GM19455 (cell line): ENCODE results near the gene DPEP2NB.
"Not testable (repeated sequence)": the region's sequence is repeated elsewhere in the genome, so short reads cannot be mapped to it uniquely, and the experiment has no call there.

Source experiments
- ATAC-seq: cut with Tn5 transposase; IDR thresholded peaks from one replicate; pipeline ENCODE4 v1.9.1; 2021; ENCODE audit not compliant: unreplicated experiment

Gene DPEP2NB

GRCh38 chr16:67987460-67988160, 28.1 kb downstream of the DPEP2NB start:
- no peak for ATAC-seq

- ATAC-seq: no peak
Observed at GRCh38 chr16:67986949-67987348, 28.8 kb downstream of the DPEP2NB start.

- no peak for ATAC-seq
Observed at GRCh38 chr16:67982011-67982696, 33.6 kb downstream of the DPEP2NB start.

DNA sequence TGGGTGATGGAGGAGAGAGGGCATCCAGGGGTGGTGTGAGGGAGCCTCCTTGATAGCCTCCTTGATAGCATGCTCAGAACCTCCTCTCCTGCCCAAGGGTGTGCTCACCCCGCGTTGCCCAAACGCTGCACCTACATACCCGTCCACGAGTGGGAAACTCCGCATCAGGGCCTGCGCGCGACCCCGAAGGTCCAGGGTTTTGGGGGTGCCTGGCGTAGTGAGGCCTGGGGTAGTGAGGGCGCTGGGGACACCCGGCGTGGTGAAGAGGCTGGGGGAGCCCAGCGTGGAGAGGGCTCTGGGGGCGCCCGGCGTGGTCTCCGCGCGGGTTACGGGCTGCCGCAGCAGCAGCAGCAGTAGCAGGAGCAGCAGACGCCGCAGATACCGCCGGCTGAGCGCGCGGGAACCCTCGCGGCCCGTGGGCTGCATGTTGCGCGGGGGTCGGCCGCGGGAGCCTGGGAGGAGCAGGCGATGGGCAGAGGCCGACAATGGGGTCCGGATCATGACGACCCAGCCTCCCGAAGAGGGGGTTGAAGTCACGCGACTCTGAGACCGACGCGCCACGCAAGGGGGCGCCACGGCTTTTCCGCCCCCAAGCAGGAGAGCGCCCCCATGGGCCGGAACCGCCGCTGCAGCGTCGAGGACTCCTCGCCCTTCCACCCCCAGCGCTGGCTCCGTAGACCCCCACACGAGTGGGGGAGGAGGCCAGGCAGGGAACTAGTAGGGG, 35.6 kb downstream of the DPEP2NB start, which contains the start of gene DPEP3:
Gene DPEP3 (minus strand): TSS at position 545 of the 724 bp plus-strand sequence. CDS start 119 bp downstream, at position 426.
- no peak for ATAC-seq

DNA sequence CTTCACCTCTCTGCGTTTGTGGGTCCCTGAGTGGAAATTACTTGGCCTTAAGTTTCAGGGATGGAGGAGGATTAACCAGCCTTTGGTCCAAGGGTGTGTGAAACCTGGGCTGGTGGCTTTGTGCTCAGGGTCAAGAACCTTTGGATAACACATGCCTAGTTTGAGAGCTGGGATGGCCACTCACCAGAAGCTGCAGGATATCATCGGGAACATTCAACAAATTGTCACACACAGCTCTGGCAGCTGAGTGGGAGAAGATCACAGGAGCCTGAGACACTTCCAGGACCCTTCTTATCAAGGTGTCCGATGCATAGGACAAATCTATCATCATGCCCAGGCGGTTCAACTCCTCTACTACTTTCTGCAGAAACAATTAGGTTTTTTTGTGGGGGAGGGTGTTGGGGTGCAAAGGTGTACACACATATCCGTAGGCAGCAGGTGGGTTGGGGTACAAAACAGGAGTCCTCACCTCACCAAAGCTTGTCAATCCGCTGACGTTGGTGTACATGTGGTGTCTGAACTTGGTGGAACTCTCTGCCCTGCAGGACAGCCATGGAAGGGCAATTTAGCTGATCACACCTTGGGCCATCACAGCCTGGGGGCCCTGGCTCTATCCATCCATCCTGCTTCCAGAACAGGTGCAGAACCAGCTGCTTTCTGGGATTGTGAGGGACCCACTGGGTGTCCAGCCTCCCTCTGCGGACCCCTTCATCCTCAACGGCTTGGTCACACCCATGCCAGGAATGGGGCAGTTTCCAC, 38.1 kb downstream of the DPEP2NB start:
- no peak for ATAC-seq

GRCh38 chr16:67977005-67977404, 38.7 kb downstream of the DPEP2NB start:
- no peak for ATAC-seq

DNA sequence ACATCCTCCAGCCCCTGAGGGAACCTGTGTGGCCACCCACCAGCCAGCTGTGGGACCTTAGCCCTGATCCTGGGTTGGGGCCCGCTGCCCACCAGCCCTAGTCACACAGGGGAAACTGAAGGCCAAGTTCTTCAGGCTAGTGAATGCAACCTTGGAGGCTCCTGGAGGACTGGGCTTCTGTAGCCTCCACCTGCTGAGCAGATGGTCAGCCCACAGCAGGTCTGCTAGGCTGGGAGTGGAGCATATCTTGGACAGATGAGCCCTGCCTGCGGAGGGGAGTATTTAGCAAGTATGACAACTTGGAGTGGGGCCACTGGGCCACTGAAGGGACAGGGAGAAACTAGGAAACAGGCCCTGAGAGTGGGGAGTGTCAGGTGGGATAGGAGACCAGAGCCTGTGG, 39.5 kb downstream of the DPEP2NB start:
- ATAC-seq: no peak

DNA sequence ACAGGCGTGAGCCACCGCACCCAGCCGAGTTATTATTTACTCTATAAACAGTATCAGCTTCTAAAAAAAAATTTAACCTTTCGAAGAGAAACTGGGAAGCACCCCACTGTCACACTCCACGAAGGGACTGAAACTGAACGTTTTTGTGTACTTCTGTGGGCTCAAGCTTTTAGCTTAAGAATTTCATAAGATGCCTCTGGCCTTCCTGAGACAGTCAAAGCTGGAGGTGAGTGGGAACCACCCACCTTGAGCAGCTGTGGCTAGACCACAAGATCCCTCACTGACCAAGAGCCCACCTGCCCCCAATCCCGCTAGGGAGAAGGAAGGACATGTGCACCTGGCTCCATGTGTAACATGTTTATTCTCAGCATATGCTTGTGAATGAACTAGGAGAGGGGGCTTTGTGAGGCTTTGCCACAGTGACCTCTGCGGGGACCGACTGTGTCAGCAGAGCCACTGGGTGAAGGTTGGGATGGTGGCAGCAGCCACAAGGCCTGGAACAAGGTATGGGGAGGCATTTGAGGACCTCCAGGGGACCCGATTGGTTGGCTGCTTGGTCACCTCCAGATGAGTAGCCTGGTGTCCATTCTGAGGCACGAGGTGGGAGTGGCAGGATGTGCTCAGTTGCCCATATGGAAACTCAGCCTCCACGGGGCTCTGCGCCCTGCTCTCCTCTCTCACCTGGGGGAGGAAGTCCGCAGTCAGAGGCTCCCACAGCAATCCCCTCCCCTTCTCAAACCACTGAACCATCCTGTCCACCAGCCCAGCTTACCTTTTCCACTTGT, 40.2 kb downstream of the DPEP2NB start:
- no peak for ATAC-seq

- not testable (repeated sequence) for ATAC-seq
Observed at GRCh38 chr16:67972285-67972684, 43.4 kb downstream of the DPEP2NB start.

DNA sequence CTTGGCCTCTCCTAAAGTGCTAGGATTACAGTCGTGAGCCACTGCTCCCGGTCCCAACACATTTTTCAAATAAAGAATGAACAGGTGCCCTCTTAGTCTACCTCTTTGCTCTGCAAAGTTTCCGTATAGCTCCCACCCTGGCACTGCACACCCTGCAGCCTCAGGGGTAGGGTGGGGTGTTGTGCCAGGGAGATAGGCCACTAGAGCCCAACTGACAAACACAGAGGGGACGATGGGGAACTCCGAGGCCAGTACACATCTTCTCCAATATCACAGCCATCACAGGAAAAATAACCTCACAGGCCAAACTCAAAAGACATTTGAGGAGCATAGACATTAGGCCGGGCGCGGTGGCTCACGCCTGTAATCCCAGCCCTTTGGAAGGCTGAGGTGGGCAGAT, 44.6 kb downstream of the DPEP2NB start:
- no peak for ATAC-seq

DNA sequence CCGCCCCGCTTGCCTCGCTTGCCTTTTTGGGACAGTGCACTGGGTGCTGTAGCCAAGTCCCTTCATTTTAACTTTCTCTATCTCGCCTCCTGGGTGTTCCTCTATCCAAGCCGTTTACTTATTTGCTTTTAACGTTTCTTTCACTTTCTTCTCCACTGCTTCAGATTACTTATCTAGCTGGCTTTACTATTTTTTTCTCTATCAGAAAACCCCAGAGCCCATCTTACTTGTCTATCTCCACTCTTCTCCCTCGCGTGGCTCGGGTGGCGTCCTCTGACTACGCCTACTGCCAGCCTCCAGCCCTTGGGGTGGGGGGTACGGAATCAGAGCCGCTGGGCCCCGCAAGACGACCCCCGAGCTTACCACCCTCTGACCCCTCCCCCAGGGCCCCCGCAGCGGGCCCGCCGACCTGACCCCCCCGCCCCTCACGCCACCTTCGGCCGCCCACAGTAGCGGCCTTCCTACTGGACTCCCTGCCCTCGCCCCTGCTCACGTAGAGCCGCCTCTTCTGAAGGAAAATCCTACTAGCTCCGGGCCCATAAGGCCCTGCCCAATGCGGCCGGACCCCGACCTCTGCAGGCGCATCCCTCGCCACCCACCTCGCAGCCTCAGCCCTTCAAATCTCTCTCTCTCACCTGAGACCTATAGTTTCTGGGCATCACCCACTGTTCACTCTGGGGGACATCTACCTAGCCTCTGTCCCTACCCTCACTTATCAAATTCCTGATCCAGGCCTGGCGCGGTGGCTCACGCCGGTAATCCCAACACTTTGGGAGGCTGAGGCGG, 46.3 kb downstream of the DPEP2NB start:
- no peak for ATAC-seq

- ATAC-seq: peak; percentile 74
Observed at GRCh38 chr16:67968400-67969253, 47.1 kb downstream of the DPEP2NB start, which contains the start of gene SLC12A4. Gene SLC12A4 (minus strand): TSS chr16:67968637. CDS start chr16:67968553, 84 bp downstream.

GRCh38 chr16:67967958-67968399, 47.7 kb downstream of the DPEP2NB start:
- ATAC-seq: peak; percentile 28

DNA sequence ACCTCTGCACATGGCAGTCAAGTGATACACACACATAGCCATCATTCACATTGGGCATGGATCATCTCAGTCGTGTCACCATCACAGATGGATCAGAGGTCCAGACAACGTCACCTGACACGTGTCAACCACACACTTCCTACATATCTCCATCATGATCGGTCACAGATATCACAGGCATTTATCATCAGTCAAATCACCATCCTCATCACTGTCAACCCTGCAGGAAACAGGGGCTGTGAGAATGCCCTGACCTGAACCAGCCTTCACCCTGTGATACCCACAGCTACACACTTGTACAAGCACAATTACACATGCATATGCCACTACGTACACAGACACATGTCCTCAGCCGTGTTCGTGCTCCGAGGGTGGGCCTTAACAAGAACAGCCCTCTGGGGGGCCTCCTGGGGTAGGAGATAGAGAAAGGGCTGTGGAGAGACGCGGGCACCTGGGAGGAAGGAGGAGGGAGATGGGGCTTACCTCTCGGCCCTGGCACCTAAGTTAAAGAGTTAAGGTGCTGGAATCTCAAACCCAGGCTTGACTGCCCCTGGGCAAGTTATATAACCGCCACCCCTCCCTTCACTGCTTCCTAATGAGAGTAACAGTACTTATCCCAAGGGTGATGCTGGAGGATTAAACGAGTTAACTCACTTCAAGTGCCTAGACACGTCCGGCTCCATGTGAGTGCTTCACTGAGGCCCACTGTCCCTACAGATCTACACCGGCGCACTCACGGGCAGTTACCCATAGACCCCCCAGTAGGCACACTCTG, 48.3 kb downstream of the DPEP2NB start:
- no peak for ATAC-seq

- no peak for ATAC-seq
Observed at GRCh38 chr16:67966549-67967182, 49.0 kb downstream of the DPEP2NB start.

DNA sequence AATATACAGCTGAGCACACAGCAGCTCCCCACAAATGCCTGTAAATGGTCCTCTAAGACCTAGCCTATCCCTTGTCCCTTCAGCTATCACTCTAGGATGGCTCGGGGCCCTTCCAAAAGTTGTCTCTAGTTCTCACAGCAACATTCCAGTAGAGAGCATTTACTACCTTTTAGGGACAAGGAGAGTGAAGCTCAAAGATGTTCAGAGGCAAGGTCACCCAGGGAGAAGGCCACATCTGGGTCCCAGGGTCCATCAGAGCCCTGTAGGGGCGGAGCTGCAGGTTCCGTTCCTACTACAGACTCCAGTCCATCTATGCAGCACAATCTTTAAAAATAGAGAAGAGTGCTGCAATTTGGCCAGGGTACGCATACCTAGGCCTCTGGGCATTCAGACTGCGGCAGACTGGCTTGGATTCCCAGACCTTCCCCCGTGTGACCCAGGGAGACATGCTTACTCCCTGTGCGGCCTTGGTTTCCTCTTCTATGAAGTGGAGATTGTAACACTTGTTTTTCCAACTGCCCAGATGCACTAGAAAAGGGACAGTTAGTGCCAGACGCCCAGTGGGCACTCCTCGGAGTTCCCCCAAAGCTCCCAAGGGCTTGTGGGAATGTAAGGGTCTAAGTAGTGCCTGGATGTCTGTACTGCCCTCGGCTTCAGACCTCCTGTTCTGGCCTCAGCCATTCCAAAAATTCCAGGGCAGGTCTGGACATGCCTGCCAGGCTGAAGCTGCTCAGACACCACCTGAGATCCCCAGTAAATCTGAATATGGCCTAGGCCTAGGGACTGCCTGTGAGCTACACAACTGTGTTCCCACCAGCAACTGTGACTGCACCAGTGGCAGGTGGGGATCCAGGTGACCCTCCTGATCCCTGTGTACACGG, 49.8 kb downstream of the DPEP2NB start:
- ATAC-seq: no peak
